ENCODE results near the gene ARHGAP20. TPM values are rescaled to one million over a fixed set of nuclear protein-coding genes. Genes with fewer than 3 reads are reported as not detected.

Gene ARHGAP20
- total RNA-seq, 4 donors from 2014 or later, result 31.1 to 52.2 (median 45.0) TPM

DNA sequence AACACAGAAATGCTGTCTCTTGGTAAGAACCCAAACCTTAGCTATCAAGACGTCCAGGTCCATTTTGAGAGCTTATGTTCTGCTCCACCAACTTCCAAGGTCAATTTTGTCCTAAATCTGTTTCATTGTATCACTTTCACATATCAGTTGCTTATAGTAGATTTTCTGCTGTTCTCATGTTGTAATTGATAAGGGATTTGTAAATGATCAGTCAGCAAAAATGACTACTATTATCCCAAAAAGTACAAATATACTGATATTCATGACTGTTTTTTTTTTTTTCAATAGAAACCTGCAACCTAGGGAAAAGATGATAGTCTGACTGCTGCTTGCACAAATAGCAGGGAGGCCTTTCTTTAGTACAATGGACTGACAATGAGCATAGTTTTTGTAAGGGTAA, 128.1 kb downstream of the ARHGAP20 start:
- TF ChIP-seq, protein P1, sequence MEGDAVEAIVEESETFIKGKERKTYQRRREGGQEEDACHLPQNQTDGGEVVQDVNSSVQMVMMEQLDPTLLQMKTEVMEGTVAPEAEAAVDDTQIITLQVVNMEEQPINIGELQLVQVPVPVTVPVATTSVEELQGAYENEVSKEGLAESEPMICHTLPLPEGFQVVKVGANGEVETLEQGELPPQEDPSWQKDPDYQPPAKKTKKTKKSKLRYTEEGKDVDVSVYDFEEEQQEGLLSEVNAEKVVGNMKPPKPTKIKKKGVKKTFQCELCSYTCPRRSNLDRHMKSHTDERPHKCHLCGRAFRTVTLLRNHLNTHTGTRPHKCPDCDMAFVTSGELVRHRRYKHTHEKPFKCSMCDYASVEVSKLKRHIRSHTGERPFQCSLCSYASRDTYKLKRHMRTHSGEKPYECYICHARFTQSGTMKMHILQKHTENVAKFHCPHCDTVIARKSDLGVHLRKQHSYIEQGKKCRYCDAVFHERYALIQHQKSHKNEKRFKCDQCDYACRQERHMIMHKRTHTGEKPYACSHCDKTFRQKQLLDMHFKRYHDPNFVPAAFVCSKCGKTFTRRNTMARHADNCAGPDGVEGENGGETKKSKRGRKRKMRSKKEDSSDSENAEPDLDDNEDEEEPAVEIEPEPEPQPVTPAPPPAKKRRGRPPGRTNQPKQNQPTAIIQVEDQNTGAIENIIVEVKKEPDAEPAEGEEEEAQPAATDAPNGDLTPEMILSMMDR (IDR thresholded peaks at IDR 0.05; ENCODE audit: low read depth), result no peak

DNA sequence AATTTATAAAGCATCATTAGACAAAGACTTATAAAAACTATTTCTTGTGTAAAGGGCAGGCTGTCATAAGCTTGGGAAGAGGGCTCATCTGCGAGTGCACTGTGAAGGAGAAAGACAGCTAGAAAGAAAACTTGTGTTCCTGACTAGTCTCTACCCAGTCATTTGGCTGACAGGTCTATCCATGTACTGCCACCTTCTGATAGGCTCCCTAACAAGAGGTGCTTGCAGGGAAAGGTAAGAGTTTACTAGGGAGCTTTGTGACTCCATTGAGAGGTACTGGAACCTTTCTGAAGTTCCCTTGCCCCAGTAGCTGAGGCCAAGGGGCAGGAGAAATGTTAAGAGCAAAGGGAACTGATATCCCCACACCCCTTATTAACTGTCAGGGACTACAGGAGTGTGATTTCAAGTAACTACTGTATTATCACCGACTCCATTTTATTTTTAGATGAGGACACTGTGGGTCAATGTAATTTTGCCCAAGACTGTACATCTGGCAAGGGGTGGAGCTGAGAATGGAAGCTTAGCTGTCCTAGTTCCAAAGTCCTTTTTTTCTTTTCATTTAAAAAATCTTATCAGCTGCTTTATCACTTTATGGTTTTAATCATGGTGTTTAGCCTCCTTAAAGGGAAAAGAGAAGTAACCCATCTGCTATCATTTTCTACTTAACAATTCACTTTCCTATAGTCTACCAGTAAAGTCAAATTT, 129.4 kb downstream of the ARHGAP20 start:
- TF ChIP-seq, protein P1 (IDR thresholded peaks at IDR 0.05; ENCODE audit: low read depth), result no peak

DNA sequence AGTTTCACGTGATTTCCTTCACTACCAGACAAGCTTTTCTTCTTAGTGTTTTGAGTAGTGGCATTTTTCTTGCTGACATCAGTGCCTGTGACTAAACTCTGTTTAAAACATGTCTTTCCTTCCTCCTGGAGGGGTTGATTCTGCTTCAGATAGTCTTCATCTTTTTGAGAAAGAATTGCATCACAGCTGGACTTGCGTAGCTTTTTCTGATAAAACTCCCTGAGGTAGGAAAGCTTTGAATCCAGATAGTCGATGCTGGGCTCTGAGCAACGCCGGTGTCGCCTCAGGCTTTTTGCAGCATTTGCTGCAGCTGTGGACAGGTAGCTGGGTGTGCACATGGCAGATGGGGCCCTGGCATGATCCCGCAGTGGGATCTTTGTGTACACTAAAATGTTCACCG, 131.7 kb downstream of the ARHGAP20 start:
- TF ChIP-seq, protein P1 (IDR thresholded peaks at IDR 0.05; ENCODE audit: low read depth), result no peak

DNA sequence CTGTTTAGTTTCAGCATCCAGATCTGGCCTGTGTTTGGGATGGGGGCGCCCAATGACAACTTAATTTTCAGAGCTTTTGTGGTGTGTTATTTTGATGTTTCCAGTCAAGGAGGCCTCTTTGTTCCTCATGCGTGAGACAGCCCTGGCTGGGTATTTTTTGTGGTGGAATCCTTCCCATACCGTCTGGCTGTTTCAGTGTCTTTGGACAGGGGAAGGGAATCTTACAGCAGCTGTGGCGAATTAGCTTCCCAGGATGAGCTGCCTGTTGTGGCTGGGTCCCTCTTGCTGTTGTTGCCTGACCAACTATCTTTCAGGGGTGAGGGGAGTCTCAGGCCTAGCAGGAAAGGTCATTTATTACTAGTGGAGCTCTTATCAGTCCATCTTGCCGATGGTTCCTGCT, 138.8 kb downstream of the ARHGAP20 start:
- TF ChIP-seq, protein P1 (IDR thresholded peaks at IDR 0.05; ENCODE audit: low read depth), result no peak

DNA sequence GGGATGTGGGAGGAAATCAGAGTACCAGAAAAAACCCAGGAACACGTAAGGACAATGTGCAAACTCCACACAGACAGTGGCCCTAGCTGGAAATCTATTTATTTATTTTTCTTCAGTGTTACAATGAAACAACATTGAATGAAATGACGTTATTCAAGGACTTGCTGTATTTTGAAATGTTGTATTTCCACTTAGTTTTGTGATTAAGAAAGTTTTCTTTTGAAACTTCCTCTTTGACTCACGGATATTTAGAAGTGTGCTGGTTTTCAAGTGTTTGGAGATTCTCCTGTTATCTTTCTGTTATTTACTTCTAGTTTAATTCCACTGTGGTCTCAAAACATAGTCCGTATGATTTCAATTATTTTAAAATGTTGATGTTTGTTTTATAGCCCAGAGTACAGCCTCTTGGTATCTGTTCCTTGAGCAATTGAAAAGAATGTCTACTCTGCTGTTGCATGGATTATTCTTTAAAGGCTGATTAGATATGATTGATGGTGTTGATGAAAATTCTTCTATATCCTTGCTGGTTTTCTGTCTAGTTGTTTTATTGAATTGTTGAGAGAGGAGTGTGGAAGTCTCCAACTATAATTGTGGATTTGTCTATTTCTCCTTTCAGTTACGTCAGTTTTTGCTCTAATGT, 141.0 kb downstream of the ARHGAP20 start:
- TF ChIP-seq, protein P1 (IDR thresholded peaks at IDR 0.05; ENCODE audit: low read depth), result no peak

DNA sequence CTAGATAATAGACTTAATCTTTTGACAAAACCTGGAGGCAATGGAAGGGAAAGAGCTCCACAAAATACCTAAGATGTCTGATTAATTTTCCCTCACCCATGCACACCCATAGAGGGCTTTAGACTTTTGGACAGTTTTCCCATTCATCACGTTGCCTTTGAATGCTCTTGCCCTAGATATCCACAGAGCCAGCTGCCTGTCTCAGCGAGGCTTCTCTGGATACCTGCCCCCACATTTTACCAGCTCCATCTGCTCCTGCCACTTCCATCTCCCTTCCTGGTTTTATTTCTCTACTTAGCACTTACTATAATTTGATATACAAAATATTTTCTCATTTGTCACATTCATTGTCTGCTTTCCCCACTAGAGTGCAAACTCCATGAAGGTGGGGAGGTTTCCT, 145.7 kb downstream of the ARHGAP20 start:
- TF ChIP-seq, protein P1 (IDR thresholded peaks at IDR 0.05; ENCODE audit: low read depth), result no peak
